IPS-NIHi7 (cell line): ENCODE measurements around the gene FAM221A.
"Not testable (repeated sequence)": the region's sequence is repeated elsewhere in the genome, so short reads cannot be mapped to it uniquely, and the experiment has no call there.

ENCODE experiments used
- DNase-seq: peaks from one replicate; pipeline ENCODE4 v3.0.0; 2012; ENCODE audit warnings: mixed read lengths; ENCODE audit errors: extremely low spot score

FAM221A gene

GRCh38 chr7:23679898-23680413 lies at the start of gene FAM221A:
Gene FAM221A, plus strand, starts transcription at chr7:23680199. Its CDS starts 20 bp downstream, at chr7:23680219.
- peak; percentile 92 for DNase-seq

GRCh38 chr7:23633417-23633816 lies 46.6 kb upstream of the FAM221A start:
- no peak for DNase-seq

GRCh38 chr7:23645822-23646221 lies 34.2 kb upstream of the FAM221A start:
- no peak for DNase-seq

GRCh38 chr7:23653942-23654341 lies 26.1 kb upstream of the FAM221A start:
- DNase-seq = no peak

GRCh38 chr7:23654508-23654907 lies 25.5 kb upstream of the FAM221A start:
- DNase-seq = peak; percentile 57

GRCh38 chr7:23655433-23655832 lies 24.6 kb upstream of the FAM221A start:
- DNase-seq = no peak

GRCh38 chr7:23658831-23659427 lies 21.1 kb upstream of the FAM221A start:
- DNase-seq = no peak

- no peak for DNase-seq
These were observed 18.6 kb upstream of the FAM221A start for GRCh38 chr7:23661385-23661784.

GRCh38 chr7:23662124-23662983 lies 17.6 kb upstream of the FAM221A start:
- DNase-seq = peak; percentile 48

GRCh38 chr7:23662984-23663313 lies 17.1 kb upstream of the FAM221A start:
- no peak for DNase-seq

GRCh38 chr7:23664122-23664521 lies 15.9 kb upstream of the FAM221A start:
- DNase-seq = no peak

GRCh38 chr7:23672033-23672432 lies 8.0 kb upstream of the FAM221A start:
- DNase-seq = no peak

GRCh38 chr7:23680414-23681405 lies 711 bp downstream of the FAM221A start:
- DNase-seq = peak; percentile 74

- not testable (repeated sequence) for DNase-seq
These were observed 4.0 kb downstream of the FAM221A start for GRCh38 chr7:23684041-23684440.

GRCh38 chr7:23685731-23686130 lies 5.7 kb downstream of the FAM221A start:
- DNase-seq = no peak

GRCh38 chr7:23687011-23687410 lies 7.0 kb downstream of the FAM221A start:
- no peak for DNase-seq

- DNase-seq = no peak
These were observed 9.2 kb downstream of the FAM221A start for GRCh38 chr7:23689165-23689564.

GRCh38 chr7:23691320-23691719 lies 11.3 kb downstream of the FAM221A start:
- DNase-seq = no peak

- DNase-seq = no peak
These were observed 13.2 kb downstream of the FAM221A start for GRCh38 chr7:23693224-23693623.

- peak; percentile 83 for DNase-seq
These were observed 17.0 kb downstream of the FAM221A start for GRCh38 chr7:23696916-23697441.

GRCh38 chr7:23698822-23699221 lies 18.8 kb downstream of the FAM221A start:
- DNase-seq = no peak

GRCh38 chr7:23700046-23700445 lies 20.0 kb downstream of the FAM221A start:
- no peak for DNase-seq
